ENCODE measurements around the gene CELA2B.

DNA sequence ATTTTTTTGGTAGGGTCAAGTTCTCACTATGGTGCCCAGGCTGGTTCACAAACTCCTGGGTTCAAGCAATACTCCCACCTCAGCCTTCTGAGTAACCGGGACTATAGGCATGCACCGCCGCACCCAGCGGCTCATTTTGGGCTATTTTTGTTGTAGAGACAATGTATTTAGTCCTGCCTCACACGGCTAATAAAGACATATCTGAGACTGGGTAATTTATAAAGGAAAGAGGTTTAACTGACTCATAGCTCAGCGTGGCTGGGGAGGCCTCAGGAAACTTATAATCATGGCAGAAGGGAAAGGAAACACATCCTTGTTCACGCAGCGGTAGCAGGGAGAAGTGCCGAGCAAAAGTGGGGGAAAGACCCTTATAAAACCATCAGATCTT is 15.2 kb upstream of the CELA2B start:
- TF ChIP-seq CTCF (IDR thresholded peaks at IDR 0.05) (no peak), POLR2A (IDR thresholded peaks at IDR 0.05) (no peak), POLR2AphosphoS5 (IDR thresholded peaks at IDR 0.05) (no peak)

Data from breast epithelium (tissue), 3 donors.